Neural progenitor cell (in vitro differentiated cells): ENCODE measurements around the gene ARHGAP22. TPM values are rescaled to one million over a fixed set of nuclear protein-coding genes. Genes with fewer than 3 reads are reported as not detected.
"Not testable (repeated sequence)": the region's sequence is repeated elsewhere in the genome, so short reads cannot be mapped to it uniquely, and the experiment has no call there.

Experiments used
- DNase-seq: peaks from one replicate; pipeline ENCODE4 v3.0.0-alpha.2; 2016; ENCODE audit warnings: low spot score
- H2AFZ ChIP-seq: fragments of 200-600 bp; sonication (generic); replicated peaks from 2 replicates; pipeline ENCODE4 v1.6.1; 2016; ENCODE audit warnings: antibody characterized with exemption
- H3F3A ChIP-seq: fragments of 200-600 bp; sonication (generic); 2 replicates; pipeline ENCODE4 v1.6.1; 2016; ENCODE audit warnings: antibody characterized with exemption, low read depth
- H3K27ac ChIP-seq: fragments of 200-600 bp; sonication (generic); 2 replicates; pipeline ENCODE4 v1.5.1; 2016; ENCODE audit warnings: mild to moderate bottlenecking
- H3K27me3 ChIP-seq: fragments of 200-600 bp; sonication (generic); 2 replicates; pipeline ENCODE4 v1.6.1; 2016; ENCODE audit warnings: mild to moderate bottlenecking, moderate library complexity
- H3K36me3 ChIP-seq: fragments of 200-600 bp; sonication (generic); 2 replicates; pipeline ENCODE4 v1.5.1; 2016
- H3K4me1 ChIP-seq: fragments of 200-600 bp; sonication (generic); 2 replicates; pipeline ENCODE4 v1.6.1; 2016; ENCODE audit warnings: mixed run types
- H3K4me2 ChIP-seq: fragments of 200-600 bp; sonication (generic); 2 replicates; pipeline ENCODE4 v1.6.1; 2016
- H3K4me3 ChIP-seq: fragments of 200-600 bp; sonication (generic); 2 replicates; pipeline ENCODE4 v1.5.1; 2016
- H3K79me2 ChIP-seq: fragments of 200-600 bp; sonication (generic); 2 replicates; pipeline ENCODE4 v1.6.1; 2016; ENCODE audit warnings: low read depth
- H3K9ac ChIP-seq: fragments of 200-600 bp; sonication (generic); 2 replicates; pipeline ENCODE4 v1.6.1; 2016
- H3K9me3 ChIP-seq: fragments of 200-600 bp; sonication (generic); 2 replicates; pipeline ENCODE4 v1.5.1; 2016; ENCODE audit warnings: low read depth
- H4K20me1 ChIP-seq: fragments of 200-600 bp; sonication (generic); 2 replicates; pipeline ENCODE4 v1.6.1; 2016; ENCODE audit warnings: low read depth
- H3K27ac Mint-ChIP-seq: 3 replicates; pipeline ENCODE4 v1.8.0; 2021; ENCODE audit warnings: mixed read lengths
- H3K27me3 Mint-ChIP-seq: 2 replicates; pipeline ENCODE4 v1.8.0; 2022; ENCODE audit warnings: low read depth, mild to moderate bottlenecking, inconsistent platforms, moderate library complexity, mixed read lengths; ENCODE audit not compliant: insufficient read depth
- H3K36me3 Mint-ChIP-seq: 3 replicates; pipeline ENCODE4 v1.8.0; 2021; ENCODE audit warnings: mixed read lengths
- H3K4me1 Mint-ChIP-seq: 3 replicates; pipeline ENCODE4 v1.8.0; 2021; ENCODE audit warnings: mixed read lengths
- H3K4me3 Mint-ChIP-seq: 3 replicates; pipeline ENCODE4 v1.8.0; 2021; ENCODE audit warnings: mild to moderate bottlenecking, moderate library complexity, mixed read lengths
- H3K9me3 Mint-ChIP-seq: 3 replicates; pipeline ENCODE4 v1.8.0; 2020; ENCODE audit warnings: mixed read lengths
- EZH2 ChIP-seq: fragments of 200-600 bp; sonication (generic); IDR thresholded peaks from 2 replicates; pipeline ENCODE4 v1.6.1; 2017; ENCODE audit warnings: antibody characterized with exemption, mild to moderate bottlenecking, moderate library complexity
- EZH2phosphoT487 ChIP-seq: fragments of 200-600 bp; sonication (generic); IDR thresholded peaks from 2 replicates; pipeline ENCODE4 v1.6.1; 2017; ENCODE audit warnings: antibody characterized with exemption
- total RNA-seq: library from RNA; depleted of rRNA; stranded (reverse); fragments of >200 nt; gene quantifications from 2 replicates; pipeline ENCODE4 v1.2.3, GENCODE V29; 2015; ENCODE audit warnings: low replicate concordance
- TF ChIP-seq, protein P1 (sequence below): fragments of 200-600 bp; sonication (generic); IDR thresholded peaks from 2 replicates; pipeline ENCODE4 v1.5.1; 2017; ENCODE audit warnings: antibody characterized with exemption, mild to moderate bottlenecking

ARHGAP22 gene
- total RNA-seq, 1 donor from 2014 or later: 1.7 TPM

DNA sequence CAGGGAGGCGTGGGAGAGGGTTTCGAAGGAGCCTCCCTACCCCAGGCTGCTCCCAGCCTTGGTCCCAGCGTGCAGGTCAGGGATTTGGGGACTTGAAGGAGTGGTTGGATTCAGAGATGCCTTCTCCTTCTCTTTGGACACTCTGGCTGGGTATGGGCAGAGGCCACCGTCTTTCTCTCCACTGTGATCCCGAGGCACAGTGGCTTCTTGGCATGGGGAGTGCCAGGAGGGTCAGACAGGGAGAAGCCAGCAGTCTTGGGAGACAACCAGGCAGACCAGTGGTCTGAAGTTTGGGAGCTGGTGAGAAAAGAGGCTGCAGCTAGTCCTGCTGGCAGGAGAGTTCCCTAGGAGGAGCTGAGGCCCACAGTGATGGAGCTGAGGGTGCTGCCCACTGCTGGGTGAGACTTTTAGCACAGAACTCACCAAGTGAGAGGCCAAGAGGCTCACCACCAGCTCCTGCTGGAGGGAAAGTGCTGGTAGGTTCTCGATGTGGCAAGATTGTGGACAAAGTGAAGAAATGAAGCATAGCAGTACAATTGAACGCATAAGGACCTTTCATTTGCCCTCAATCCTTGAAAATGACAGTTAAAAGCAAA is 44.6 kb upstream of the ARHGAP22 start:
- Histone ChIP-seq H3F3A (no peaks in the 10 kb centered on the region), H3K79me2 (no peaks in the 10 kb centered on the region), H3K4me3 (no peak overlapping the region), H3K4me2 (no peak overlapping the region), H2AFZ (no peak overlapping the region), H3K36me3 (no peaks in the 10 kb centered on the region), H3K9ac (no peak overlapping the region), H3K4me1 (no peaks in the 10 kb centered on the region), H4K20me1 (no peaks in the 10 kb centered on the region), H3K27me3 (peaks cover 3% of the 10 kb centered on the region), H3K9me3 (no peaks in the 10 kb centered on the region), H3K27ac (no peak overlapping the region)
- DNase-seq: no peak
- Mint-ChIP-seq H3K4me1 (no peaks in the 10 kb centered on the region), H3K36me3 (no peaks in the 10 kb centered on the region), H3K27me3 (peaks cover 13% of the 10 kb centered on the region), H3K27ac (no peak overlapping the region), H3K4me3 (no peak overlapping the region), H3K9me3 (no peaks in the 10 kb centered on the region)
- no peak for TF ChIP-seq EZH2phosphoT487

DNA sequence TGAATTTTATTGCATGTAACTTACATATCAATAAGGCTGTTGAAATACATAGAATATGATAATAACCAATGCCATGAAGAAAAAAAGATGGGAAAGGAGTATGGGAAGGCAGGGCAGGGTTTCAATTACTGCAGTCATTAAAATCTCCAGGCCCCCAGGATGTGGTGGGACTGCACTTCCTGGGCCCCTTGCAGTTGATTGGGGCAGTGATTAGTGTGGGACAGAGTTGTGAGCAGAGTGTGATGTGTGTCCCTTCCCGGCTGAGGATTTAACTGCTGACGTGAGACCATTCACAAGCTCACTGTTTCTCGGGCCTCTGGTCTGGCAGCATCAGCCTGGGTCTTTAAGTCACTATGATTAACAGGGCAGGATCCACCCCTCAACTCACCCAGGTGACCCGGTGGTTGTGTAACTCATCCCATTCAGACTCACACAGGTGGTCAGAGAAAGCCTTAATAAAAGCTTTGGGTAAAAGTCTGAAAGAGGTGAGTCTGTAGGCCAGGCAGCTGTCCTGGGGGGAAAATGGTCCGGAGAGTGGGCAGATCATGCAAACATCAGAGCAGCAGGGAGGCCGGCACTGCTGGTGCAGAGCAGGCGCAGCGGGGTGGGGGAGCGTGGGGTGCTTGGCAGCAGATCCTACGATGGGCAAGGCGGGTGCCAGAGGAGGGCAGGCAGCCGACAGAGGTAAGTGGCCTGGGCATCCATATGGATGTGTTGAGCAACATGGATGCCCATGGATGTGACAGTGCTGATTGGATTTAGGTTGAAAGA is 43.5 kb upstream of the ARHGAP22 start:
- Histone ChIP-seq H3K9ac (no peak overlapping the region), H4K20me1 (no peaks in the 10 kb centered on the region), H3K4me1 (no peaks in the 10 kb centered on the region), H3K4me2 (no peak overlapping the region), H3K9me3 (no peaks in the 10 kb centered on the region), H3F3A (no peaks in the 10 kb centered on the region), H3K4me3 (no peak overlapping the region), H2AFZ (no peak overlapping the region), H3K27ac (no peak overlapping the region), H3K27me3 (no peaks in the 10 kb centered on the region), H3K36me3 (no peaks in the 10 kb centered on the region), H3K79me2 (no peaks in the 10 kb centered on the region)
- H3K36me3 Mint-ChIP-seq: no peaks in the 10 kb centered on the region
- TF ChIP-seq EZH2 (no peak), EZH2phosphoT487 (no peak)
- TF ChIP-seq, protein P1, sequence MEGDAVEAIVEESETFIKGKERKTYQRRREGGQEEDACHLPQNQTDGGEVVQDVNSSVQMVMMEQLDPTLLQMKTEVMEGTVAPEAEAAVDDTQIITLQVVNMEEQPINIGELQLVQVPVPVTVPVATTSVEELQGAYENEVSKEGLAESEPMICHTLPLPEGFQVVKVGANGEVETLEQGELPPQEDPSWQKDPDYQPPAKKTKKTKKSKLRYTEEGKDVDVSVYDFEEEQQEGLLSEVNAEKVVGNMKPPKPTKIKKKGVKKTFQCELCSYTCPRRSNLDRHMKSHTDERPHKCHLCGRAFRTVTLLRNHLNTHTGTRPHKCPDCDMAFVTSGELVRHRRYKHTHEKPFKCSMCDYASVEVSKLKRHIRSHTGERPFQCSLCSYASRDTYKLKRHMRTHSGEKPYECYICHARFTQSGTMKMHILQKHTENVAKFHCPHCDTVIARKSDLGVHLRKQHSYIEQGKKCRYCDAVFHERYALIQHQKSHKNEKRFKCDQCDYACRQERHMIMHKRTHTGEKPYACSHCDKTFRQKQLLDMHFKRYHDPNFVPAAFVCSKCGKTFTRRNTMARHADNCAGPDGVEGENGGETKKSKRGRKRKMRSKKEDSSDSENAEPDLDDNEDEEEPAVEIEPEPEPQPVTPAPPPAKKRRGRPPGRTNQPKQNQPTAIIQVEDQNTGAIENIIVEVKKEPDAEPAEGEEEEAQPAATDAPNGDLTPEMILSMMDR: no peak
- H3K27me3 Mint-ChIP-seq: peaks cover 13% of the 10 kb centered on the region
- no peak overlapping the region for H3K4me3 Mint-ChIP-seq
- no peak for DNase-seq
- H3K27ac Mint-ChIP-seq: no peak overlapping the region
- no peaks in the 10 kb centered on the region for H3K9me3 Mint-ChIP-seq
- H3K4me1 Mint-ChIP-seq: no peaks in the 10 kb centered on the region

DNA sequence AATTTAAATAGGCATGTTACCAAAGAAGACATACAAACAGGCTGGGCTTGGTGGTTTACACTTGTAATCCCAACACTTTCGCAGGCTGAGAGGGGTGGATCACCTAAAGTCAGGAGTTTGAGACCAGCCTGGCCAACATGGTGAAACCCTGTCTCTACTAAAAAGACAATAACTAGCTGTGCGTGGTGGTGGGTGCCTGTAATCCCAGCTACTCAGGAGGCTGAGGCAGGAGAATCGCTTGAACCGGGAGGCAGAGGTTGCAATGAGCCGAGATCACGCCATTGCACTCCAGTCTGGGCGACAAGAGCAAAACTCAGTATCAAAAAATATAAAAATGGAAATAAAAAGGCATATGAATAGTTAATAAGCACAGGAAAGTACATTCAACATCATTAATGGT is 42.2 kb upstream of the ARHGAP22 start:
- not testable (repeated sequence) for H3K27me3 ChIP-seq, H3K27ac ChIP-seq, DNase-seq, H4K20me1 ChIP-seq, H3K4me1 Mint-ChIP-seq, H3K4me3 Mint-ChIP-seq, H3K4me3 ChIP-seq, H3K36me3 ChIP-seq, H3K4me2 ChIP-seq, H3K9ac ChIP-seq, H3K9me3 Mint-ChIP-seq, H3K27ac Mint-ChIP-seq, H3K36me3 Mint-ChIP-seq, H2AFZ ChIP-seq, H3K9me3 ChIP-seq, H3K4me1 ChIP-seq, H3K79me2 ChIP-seq, H3F3A ChIP-seq
- H3K27me3 Mint-ChIP-seq: peaks cover 11% of the 10 kb centered on the region

DNA sequence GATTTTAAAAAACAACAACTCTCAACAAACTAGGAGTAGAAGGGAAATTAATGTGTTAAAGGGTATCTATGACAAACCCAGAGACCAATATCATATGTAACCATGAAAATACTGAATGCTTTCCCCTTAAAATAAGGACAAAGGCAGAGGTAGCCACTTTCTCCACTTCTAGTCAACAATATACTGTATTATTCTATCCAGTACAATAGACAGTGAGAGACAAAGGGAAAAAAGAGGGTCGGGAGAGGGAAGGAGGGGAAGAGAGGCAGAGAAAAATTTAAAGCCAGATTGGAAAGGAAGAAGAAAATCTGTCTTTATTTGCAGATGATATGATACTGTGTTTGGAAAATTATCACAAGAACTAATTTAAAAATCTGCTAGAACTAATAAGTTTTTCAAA is 40.7 kb upstream of the ARHGAP22 start:
- Mint-ChIP-seq H3K4me1 (no peaks in the 10 kb centered on the region), H3K9me3 (peaks cover 11% of the 10 kb centered on the region), H3K27ac (no peak overlapping the region), H3K27me3 (peaks cover 4% of the 10 kb centered on the region), H3K4me3 (no peak overlapping the region), H3K36me3 (no peaks in the 10 kb centered on the region)
- no peak overlapping the region for H2AFZ ChIP-seq
- H3K79me2 ChIP-seq: no peaks in the 10 kb centered on the region
- TF ChIP-seq EZH2phosphoT487: no peak
- TF ChIP-seq, protein P1: no peak
- no peak for TF ChIP-seq EZH2
- no peaks in the 10 kb centered on the region for H3K27me3 ChIP-seq
- H3K9ac ChIP-seq: no peak overlapping the region
- no peaks in the 10 kb centered on the region for H3K4me1 ChIP-seq
- no peaks in the 10 kb centered on the region for H3K36me3 ChIP-seq
- no peak for DNase-seq
- no peak overlapping the region for H3K4me3 ChIP-seq
- H3K27ac ChIP-seq: no peak overlapping the region
- H4K20me1 ChIP-seq: no peaks in the 10 kb centered on the region
- H3F3A ChIP-seq: no peaks in the 10 kb centered on the region
- no peaks in the 10 kb centered on the region for H3K9me3 ChIP-seq
- no peak overlapping the region for H3K4me2 ChIP-seq

DNA sequence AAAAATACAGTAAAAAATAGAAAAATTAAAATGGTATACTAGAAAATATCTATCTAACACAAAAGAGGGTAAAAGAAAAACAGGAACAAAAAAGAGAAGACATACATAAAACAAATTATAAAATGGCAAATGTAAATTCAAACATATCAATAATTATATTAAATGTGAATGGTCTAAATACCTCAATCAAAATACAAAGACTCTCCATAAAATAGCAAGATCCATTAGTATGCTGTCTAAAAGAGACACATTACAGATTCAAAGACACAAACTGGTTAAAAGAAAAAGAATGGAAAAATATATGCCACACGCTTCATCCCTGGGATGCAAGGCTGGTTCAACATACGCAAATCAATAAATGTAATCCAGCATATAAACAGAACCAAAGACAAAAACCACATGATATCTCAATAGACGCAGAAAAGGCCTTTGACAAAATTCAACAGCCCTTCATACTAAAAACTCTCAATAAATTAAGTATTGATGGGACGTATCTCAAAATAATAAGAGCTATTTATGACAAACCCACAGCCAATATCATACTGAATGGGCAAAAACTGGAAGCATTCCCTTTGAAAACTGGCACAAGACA is 36.3 kb upstream of the ARHGAP22 start:
- H3K27ac Mint-ChIP-seq, H3K27me3 Mint-ChIP-seq, H3K79me2 ChIP-seq, H3F3A ChIP-seq, H3K4me3 ChIP-seq, H3K36me3 Mint-ChIP-seq, H3K9me3 ChIP-seq, H3K9ac ChIP-seq, H4K20me1 ChIP-seq, H3K4me2 ChIP-seq, H2AFZ ChIP-seq, H3K4me1 ChIP-seq, DNase-seq, H3K36me3 ChIP-seq, H3K4me1 Mint-ChIP-seq, H3K27me3 ChIP-seq, H3K27ac ChIP-seq, H3K4me3 Mint-ChIP-seq: not testable (repeated sequence)
- peaks cover 13% of the 10 kb centered on the region for H3K9me3 Mint-ChIP-seq
